CD14-positive monocyte (primary cell): Measurements from ENCODE around the gene DPM2. TPM values are rescaled to one million over a fixed set of nuclear protein-coding genes. Genes with fewer than 3 reads are reported as not detected.

Source experiments
- DNase-seq, 3 donors: peaks; one replicate each; pipeline ENCODE4 v3.0.0-alpha.2; 2011 to 2022
- H2AFZ ChIP-seq: 2 replicates; pipeline ENCODE4 v1.6.0; 2012; ENCODE audit warnings: mild to moderate bottlenecking, low read depth, low read length, inconsistent platforms; ENCODE audit not compliant: insufficient read depth, poor library complexity, severe bottlenecking
- H3K27ac ChIP-seq, 2 donors: 1 replicate in 1 of 2; 2 replicates in 1 of 2; pipeline ENCODE4 v1.5.1; 2012 to 2013; ENCODE audit warnings: low read length in 2 of 2, control low read depth in 1 of 2, inconsistent platforms in 1 of 2, low read depth in 1 of 2, mild to moderate bottlenecking in 1 of 2
- H3K27me3 ChIP-seq, 2 donors: one replicate each; pipeline versions ENCODE4 v1.6.0 to v1.6.1; 2011 to 2013; ENCODE audit warnings: low read length in 2 of 2; ENCODE audit not compliant: control insufficient read depth in 2 of 2, insufficient read depth in 2 of 2
- H3K36me3 ChIP-seq, 2 donors: replicated peaks in 1 of 2; 1 replicate in 1 of 2; 2 replicates in 1 of 2; pipeline versions ENCODE4 v1.5.1 to v1.6.1; 2012 to 2013; ENCODE audit warnings: low read length in 2 of 2, control low read depth in 1 of 2, inconsistent platforms in 1 of 2, mild to moderate bottlenecking in 1 of 2; ENCODE audit not compliant: insufficient read depth in 2 of 2, control insufficient read depth in 1 of 2
- H3K4me1 ChIP-seq, 2 donors: 1 replicate in 1 of 2; 2 replicates in 1 of 2; pipeline versions ENCODE4 v1.5.1 to v1.6.1; 2012 to 2013; ENCODE audit warnings: low read length in 2 of 2, control low read depth in 1 of 2, inconsistent platforms in 1 of 2, mild to moderate bottlenecking in 1 of 2, moderate library complexity in 1 of 2; ENCODE audit not compliant: insufficient read depth in 2 of 2, control insufficient read depth in 1 of 2
- H3K4me2 ChIP-seq: replicated peaks from 2 replicates; pipeline ENCODE3; 2012; ENCODE audit warnings: low read length, moderate library complexity, mild to moderate bottlenecking; ENCODE audit not compliant: poor library complexity, severe bottlenecking; ENCODE audit errors: extremely low read depth
- H3K4me3 ChIP-seq, 3 experiments: fragments of 200-600 bp in 1 of 3; sonication (generic) in 1 of 3; replicated peaks in 1 of 3; 1 replicate in 2 of 3; 2 replicates in 1 of 3; pipeline ENCODE4 v1.5.1; 2011 to 2013; ENCODE audit warnings: low read length in 3 of 3, mild to moderate bottlenecking in 3 of 3, control low read depth in 2 of 3, low read depth in 2 of 3, inconsistent platforms in 1 of 3, moderate library complexity in 1 of 3
- H3K79me2 ChIP-seq: 2 replicates; pipeline ENCODE4 v1.6.0; 2012; ENCODE audit warnings: mild to moderate bottlenecking, control low read depth, inconsistent platforms, low read length, moderate library complexity; ENCODE audit not compliant: insufficient read depth
- H3K9ac ChIP-seq: 2 replicates; pipeline ENCODE4 v1.6.0; 2017; ENCODE audit warnings: low read length, mild to moderate bottlenecking; ENCODE audit not compliant: insufficient read depth, poor library complexity, severe bottlenecking
- H3K9me3 ChIP-seq, 2 donors: replicated peaks in 1 of 2; 1 replicate in 1 of 2; 2 replicates in 1 of 2; pipeline versions ENCODE4 v1.5.1 to v1.6.1; 2012 to 2013; ENCODE audit warnings: low read length in 2 of 2, control low read depth in 1 of 2; ENCODE audit not compliant: control insufficient read depth in 1 of 2, insufficient read depth in 1 of 2
- H4K20me1 ChIP-seq: 2 replicates; pipeline ENCODE4 v1.6.0; 2012; ENCODE audit warnings: mild to moderate bottlenecking, low read length, control low read depth, moderate library complexity; ENCODE audit not compliant: insufficient read depth
- H3K27ac Mint-ChIP-seq, 7 donors: one replicate each; pipeline ENCODE4 v1.8.0; 2020; ENCODE audit warnings: mild to moderate bottlenecking in 7 of 7, mixed read lengths in 7 of 7, moderate library complexity in 6 of 7, inconsistent platforms in 2 of 7
- H3K27me3 Mint-ChIP-seq, 3 donors: one replicate each; pipeline ENCODE4 v1.8.0; 2021 to 2022; ENCODE audit warnings: low read depth in 3 of 3, mild to moderate bottlenecking in 3 of 3, mixed read lengths in 3 of 3, moderate library complexity in 3 of 3, inconsistent platforms in 1 of 3
- H3K36me3 Mint-ChIP-seq, 2 donors: one replicate each; pipeline ENCODE4 v1.8.0; 2020; ENCODE audit warnings: mixed read lengths in 2 of 2, inconsistent platforms in 1 of 2, mild to moderate bottlenecking in 1 of 2
- H3K4me1 Mint-ChIP-seq: one replicate; pipeline ENCODE4 v1.8.0; 2020; ENCODE audit warnings: mild to moderate bottlenecking, mixed read lengths
- H3K4me3 Mint-ChIP-seq, 2 donors: one replicate each; pipeline ENCODE4 v1.8.0; 2020; ENCODE audit warnings: mild to moderate bottlenecking in 2 of 2, mixed read lengths in 2 of 2, moderate library complexity in 1 of 2
- H3K9me3 Mint-ChIP-seq, 7 donors: one replicate each; pipeline ENCODE4 v1.8.0; 2020 to 2022; ENCODE audit warnings: mixed read lengths in 7 of 7, mild to moderate bottlenecking in 6 of 7, moderate library complexity in 6 of 7, inconsistent platforms in 2 of 7
- CTCF ChIP-seq: fragments of 200-600 bp; IDR thresholded peaks from one replicate; pipeline ENCODE4 v1.8.0; 2022; ENCODE audit warnings: antibody characterized with exemption, mild to moderate bottlenecking
- WGBS: methylation state at CpG from one replicate; pipeline ENCODE4 v1.1.5; 2013; ENCODE audit warnings: missing lambda C conversion rate; ENCODE audit not compliant: insufficient coverage; 5-methylcytosine and 5-hydroxymethylcytosine counted together
- intact Hi-C, 2 donors: fragments of 100-400 bp; cut with micrococcal nuclease; formaldehyde crosslinking; loops; one replicate each; pipeline versions ENCODE4 v1.15.0 to v1.15.1; 2023
- polyA plus RNA-seq, 3 donors: library from polyadenylated mRNA; depleted of rRNA in 1 of 3; unstranded in 2 of 3; stranded (reverse) in 1 of 3; fragments of 300-500 nt in 2 of 3; fragments of >200 nt in 1 of 3; fragmentation: Illumina TruSeq in 2 of 3; gene quantifications; 1 replicate in 2 of 3; 2 replicates in 1 of 3; pipeline ENCODE4 v1.2.3, GENCODE V29; 2012 to 2021

The DPM2 gene
- polyA plus RNA-seq, 3 donors = 22.4 to 28.7 (median 25.4) TPM

- Histone ChIP-seq H3K9me3 (no peaks in the 10 kb centered on the region), H2AFZ (no peak overlapping the region), H3K27ac (no peak overlapping the region), H3K4me1 (peaks cover 11 to 13% of the 10 kb centered on the region in 2 donors), H3K4me3 (no peak overlapping the region), H3K79me2 (no peaks in the 10 kb centered on the region), H3K9ac (no peak overlapping the region), H3K4me2 (no peak overlapping the region), H4K20me1 (no peaks in the 10 kb centered on the region), H3K36me3 (no peaks in the 10 kb centered on the region), H3K27me3 (no peaks in the 10 kb centered on the region)
- DNase-seq = no peak
- TF ChIP-seq CTCF = no peak
- H3K9me3 Mint-ChIP-seq = no peaks in the 10 kb centered on the region
- H3K4me1 Mint-ChIP-seq = peaks cover 13% of the 10 kb centered on the region
- no peak overlapping the region for H3K4me3 Mint-ChIP-seq
- intact Hi-C loops = loop anchor here in 1 of 2 donors (10.0 kb wide), 1 partner anchor 139 kb away; no protein-coding TSS in a partner anchor
- H3K27ac Mint-ChIP-seq = no peak overlapping the region
- peaks cover 0 to 3% (median 0%) of the 10 kb centered on the region in 3 donors for H3K27me3 Mint-ChIP-seq
- H3K36me3 Mint-ChIP-seq = peaks cover 6 to 9% of the 10 kb centered on the region in 2 donors
- 97% methylated on average over 24 of the region's 24 CpGs for WGBS
Measured at GRCh38 chr9:127945338-127945737, 7.7 kb upstream of the DPM2 start.

- Mint-ChIP-seq H3K27me3 (peaks cover 0 to 3% (median 0%) of the 10 kb centered on the region in 3 donors), H3K36me3 (peaks cover 6% of the 10 kb centered on the region in 2 donors), H3K4me3 (no peak overlapping the region), H3K4me1 (peaks cover 13% of the 10 kb centered on the region), H3K27ac (peak overlapping the region in 1 of 7 donors; percentile 13), H3K9me3 (no peaks in the 10 kb centered on the region)
- Histone ChIP-seq H3K9me3 (no peaks in the 10 kb centered on the region), H3K36me3 (no peaks in the 10 kb centered on the region), H3K27ac (no peak overlapping the region), H4K20me1 (no peaks in the 10 kb centered on the region), H3K4me1 (peaks cover 11 to 13% of the 10 kb centered on the region in 2 donors), H2AFZ (no peak overlapping the region), H3K27me3 (no peaks in the 10 kb centered on the region), H3K9ac (no peak overlapping the region), H3K79me2 (no peaks in the 10 kb centered on the region), H3K4me2 (no peak overlapping the region), H3K4me3 (no peak overlapping the region)
- whole genome bisulfite sequencing = 97% methylated on average over 36 of the region's 38 CpGs
- TF ChIP-seq CTCF = no peak
- intact Hi-C loops = loop anchor here (5.0 to 10.0 kb wide), 2 partner anchors 140 to 173 kb away; no protein-coding TSS in a partner anchor
- DNase-seq = no peak
Measured at GRCh38 chr9:127944586-127945218, 7.0 kb upstream of the DPM2 start.
